Esophagus muscularis mucosa (tissue), 4 donors: ENCODE data around the gene EPHA4. TPM values are rescaled to one million over a fixed set of nuclear protein-coding genes. Genes with fewer than 3 reads are reported as not detected.

Source experiments
- DNase-seq: peaks from one replicate; pipeline ENCODE4 v3.0.0-alpha.2; 2017; ENCODE audit errors: extremely low spot score
- H3K27ac ChIP-seq, 4 donors: fragments of 200-600 bp; sonication (generic); replicated peaks in 1 of 4; 1 replicate in 3 of 4; 2 replicates in 1 of 4; pipeline ENCODE4 v1.5.1; 2016 to 2019; ENCODE audit warnings: mild to moderate bottlenecking in 1 of 4
- H3K27me3 ChIP-seq, 4 donors: fragments of 200-600 bp; sonication (generic); one replicate each; pipeline versions ENCODE4 v1.5.1 to v1.6.0; 2016 to 2019
- H3K36me3 ChIP-seq, 4 donors: fragments of 200-600 bp; sonication (generic); one replicate each; pipeline ENCODE4 v1.5.1; 2016 to 2019
- H3K4me1 ChIP-seq, 4 donors: fragments of 200-600 bp; sonication (generic); one replicate each; pipeline ENCODE4 v1.5.1; 2016 to 2019
- H3K4me3 ChIP-seq, 4 donors: fragments of 200-600 bp; sonication (generic); 1 replicate in 2 of 4; 2 replicates in 2 of 4; pipeline ENCODE4 v1.5.1; 2016 to 2019; ENCODE audit warnings: mild to moderate bottlenecking in 4 of 4, moderate library complexity in 1 of 4
- H3K9me3 ChIP-seq, 4 donors: fragments of 200-600 bp; sonication (generic); 1 replicate in 3 of 4; 2 replicates in 1 of 4; pipeline ENCODE4 v1.5.1; 2016 to 2019
- EP300 ChIP-seq: sonication (generic); formaldehyde crosslinking; IDR thresholded peaks from one replicate; pipeline ENCODE4 v1.6.1; 2017; ENCODE audit warnings: antibody characterized with exemption
- POLR2A ChIP-seq: fragments of 450-650 bp; IDR thresholded peaks from one replicate; pipeline ENCODE4 v1.6.1; 2017; ENCODE audit warnings: antibody characterized with exemption, moderate library complexity, mild to moderate bottlenecking, low read depth
- POLR2AphosphoS5 ChIP-seq, 2 donors: sonication (generic); formaldehyde crosslinking; IDR thresholded peaks; one replicate each; pipeline ENCODE4 v1.6.1; 2017; ENCODE audit warnings: antibody characterized with exemption in 2 of 2
- WGBS: methylation state at CpG from one replicate; pipeline ENCODE4 v1.1.5; 2018; 5-methylcytosine and 5-hydroxymethylcytosine counted together
- intact Hi-C: fragments of 100-400 bp; cut with DNase I; formaldehyde crosslinking; loops from one replicate; pipeline ENCODE4 v1.15.1; 2023
- total RNA-seq, 4 donors: library from RNA; depleted of rRNA; stranded (reverse); fragments of >200 nt; gene quantifications; one replicate each; pipeline versions ENCODE4 v1.1.0 to v1.2.1, GENCODE V29; 2016
- TF ChIP-seq, protein P1 (sequence below), 3 experiments: fragments of 200-600 bp in 2 of 3; fragments of 450-650 bp in 1 of 3; sonication (generic) in 2 of 3; IDR thresholded peaks; one replicate each; pipeline ENCODE4 v1.5.1; 2017 to 2019; ENCODE audit warnings: antibody characterized with exemption in 3 of 3, mild to moderate bottlenecking in 2 of 3, moderate library complexity in 1 of 3

EPHA4 gene
- total RNA-seq, 4 donors from 2014 or later: 15.4 to 25.9 (median 20.2) TPM

GRCh38 chr2:221434142-221434541, 138.0 kb downstream of the EPHA4 start:
- 89% methylated on average over 7 of the region's 7 CpGs for WGBS
- intact Hi-C loops: no loop called here
- TF ChIP-seq, protein P1, sequence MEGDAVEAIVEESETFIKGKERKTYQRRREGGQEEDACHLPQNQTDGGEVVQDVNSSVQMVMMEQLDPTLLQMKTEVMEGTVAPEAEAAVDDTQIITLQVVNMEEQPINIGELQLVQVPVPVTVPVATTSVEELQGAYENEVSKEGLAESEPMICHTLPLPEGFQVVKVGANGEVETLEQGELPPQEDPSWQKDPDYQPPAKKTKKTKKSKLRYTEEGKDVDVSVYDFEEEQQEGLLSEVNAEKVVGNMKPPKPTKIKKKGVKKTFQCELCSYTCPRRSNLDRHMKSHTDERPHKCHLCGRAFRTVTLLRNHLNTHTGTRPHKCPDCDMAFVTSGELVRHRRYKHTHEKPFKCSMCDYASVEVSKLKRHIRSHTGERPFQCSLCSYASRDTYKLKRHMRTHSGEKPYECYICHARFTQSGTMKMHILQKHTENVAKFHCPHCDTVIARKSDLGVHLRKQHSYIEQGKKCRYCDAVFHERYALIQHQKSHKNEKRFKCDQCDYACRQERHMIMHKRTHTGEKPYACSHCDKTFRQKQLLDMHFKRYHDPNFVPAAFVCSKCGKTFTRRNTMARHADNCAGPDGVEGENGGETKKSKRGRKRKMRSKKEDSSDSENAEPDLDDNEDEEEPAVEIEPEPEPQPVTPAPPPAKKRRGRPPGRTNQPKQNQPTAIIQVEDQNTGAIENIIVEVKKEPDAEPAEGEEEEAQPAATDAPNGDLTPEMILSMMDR (IDR thresholded peaks at IDR 0.05): no peak
- no peak for TF ChIP-seq POLR2AphosphoS5 (IDR thresholded peaks at IDR 0.05)
- no peaks in the 10 kb centered on the region for H3K27me3 ChIP-seq
- H3K9me3 ChIP-seq: no peaks in the 10 kb centered on the region
- H3K4me1 ChIP-seq: peaks cover 5 to 14% (median 10%) of the 10 kb centered on the region in 4 donors
- no peak for DNase-seq
- H3K36me3 ChIP-seq: peaks cover 0 to 32% (median 5%) of the 10 kb centered on the region in 4 donors
- no peak overlapping the region for H3K27ac ChIP-seq
- H3K4me3 ChIP-seq: no peak overlapping the region

DNA sequence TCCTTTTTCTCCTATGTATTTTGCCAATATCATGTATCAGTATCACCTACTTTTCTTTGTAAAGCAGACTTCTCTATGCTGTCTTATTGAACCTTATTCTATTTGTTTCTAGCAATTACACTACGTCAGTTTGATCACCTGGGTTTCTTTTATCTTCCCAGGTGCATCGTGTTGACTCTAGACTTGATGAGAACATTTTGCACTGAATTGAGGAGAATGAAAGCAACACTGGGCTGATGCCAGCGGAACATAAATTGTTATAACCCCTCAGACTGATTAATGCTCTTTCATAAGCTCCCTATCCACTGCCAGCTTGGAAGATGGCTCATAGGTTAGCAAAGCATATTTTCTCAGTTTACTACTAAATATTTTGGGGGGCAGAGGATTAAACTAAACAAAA, 140.6 kb downstream of the EPHA4 start:
- no peak overlapping the region for H3K4me3 ChIP-seq
- WGBS: 64% methylated on average over 3 of the region's 3 CpGs
- no peaks in the 10 kb centered on the region for H3K9me3 ChIP-seq
- H3K36me3 ChIP-seq: peaks cover 0 to 40% (median 5%) of the 10 kb centered on the region in 4 donors
- TF ChIP-seq POLR2A (no peak), EP300 (no peak), POLR2AphosphoS5 (IDR thresholded peaks at IDR 0.05) (no peak)
- TF ChIP-seq, protein P1 (IDR thresholded peaks at IDR 0.05): no peak
- intact Hi-C loops: no loop called here
- no peak overlapping the region for H3K27ac ChIP-seq
- no peak for DNase-seq
- no peaks in the 10 kb centered on the region for H3K27me3 ChIP-seq
- peaks cover 5 to 19% (median 11%) of the 10 kb centered on the region in 4 donors for H3K4me1 ChIP-seq

- H3K9me3 ChIP-seq: no peaks in the 10 kb centered on the region
- TF ChIP-seq POLR2AphosphoS5 (IDR thresholded peaks at IDR 0.05): peak in 1 of 2 donors; percentile 29
- TF ChIP-seq, protein P1 (IDR thresholded peaks at IDR 0.05): no peak
- no peaks in the 10 kb centered on the region for H3K27me3 ChIP-seq
- peaks cover 5 to 19% (median 11%) of the 10 kb centered on the region in 4 donors for H3K4me1 ChIP-seq
- peaks cover 0 to 45% (median 9%) of the 10 kb centered on the region in 4 donors for H3K36me3 ChIP-seq
- DNase-seq: no peak
- intact Hi-C loops: no loop called here
- peak overlapping the region in 1 of 4 donors; percentile 25 for H3K27ac ChIP-seq
- 55% methylated on average over 7 of the region's 7 CpGs for WGBS
- H3K4me3 ChIP-seq: no peak overlapping the region
Measured at GRCh38 chr2:221429741-221430491, 142.2 kb downstream of the EPHA4 start.

DNA sequence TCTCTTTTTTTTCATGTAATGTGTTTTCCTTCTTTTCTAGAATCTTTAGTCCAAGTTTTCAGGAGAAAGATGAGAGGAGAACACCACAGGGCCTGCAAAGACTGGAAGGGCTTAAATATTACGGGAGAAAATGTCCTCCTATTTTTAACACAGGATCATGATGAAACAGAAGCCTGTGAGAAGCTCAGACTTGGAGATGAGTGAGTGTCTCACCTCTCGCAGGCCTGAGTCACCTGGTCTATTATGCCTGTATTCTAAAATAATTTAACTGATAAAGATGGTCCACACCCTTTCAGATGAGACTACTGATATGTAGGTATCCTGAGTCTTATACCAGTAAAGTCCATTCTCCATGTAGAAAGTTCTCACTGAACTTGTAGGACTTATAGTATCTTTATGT, 143.2 kb downstream of the EPHA4 start:
- TF ChIP-seq POLR2A (no peak), EP300 (no peak), POLR2AphosphoS5 (IDR thresholded peaks at IDR 0.05) (no peak)
- TF ChIP-seq, protein P1 (IDR thresholded peaks at IDR 0.05): no peak
- intact Hi-C loops: no loop called here
- Histone ChIP-seq H3K36me3 (peaks cover 0 to 41% (median 8%) of the 10 kb centered on the region in 4 donors), H3K27ac (no peak overlapping the region), H3K9me3 (no peaks in the 10 kb centered on the region), H3K4me3 (no peak overlapping the region), H3K27me3 (no peaks in the 10 kb centered on the region), H3K4me1 (peaks cover 5 to 22% (median 11%) of the 10 kb centered on the region in 4 donors)
- DNase-seq: no peak
- 96% methylated on average over 2 of the region's 2 CpGs for WGBS

DNA sequence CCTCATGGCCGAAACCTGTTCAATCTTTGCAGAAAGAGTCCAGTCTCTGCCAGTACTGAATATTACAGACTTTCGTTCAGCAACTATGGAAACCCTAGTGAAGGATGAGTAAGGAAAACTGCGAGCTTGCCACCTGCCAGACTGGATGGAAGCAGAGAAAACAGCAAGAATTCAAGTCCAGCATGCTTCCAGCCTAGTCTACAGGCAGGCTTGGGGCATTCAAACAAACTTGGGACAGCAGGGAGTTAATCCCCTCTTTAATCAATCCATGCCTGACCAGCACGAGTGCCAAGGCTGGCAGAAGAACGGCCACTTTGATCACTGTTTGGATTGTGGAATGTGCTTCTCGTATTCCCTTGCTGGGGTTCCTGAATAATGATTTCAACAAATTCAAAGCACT, 145.2 kb downstream of the EPHA4 start:
- Histone ChIP-seq H3K9me3 (no peaks in the 10 kb centered on the region), H3K27ac (no peak overlapping the region), H3K27me3 (no peaks in the 10 kb centered on the region), H3K4me3 (no peak overlapping the region), H3K36me3 (peaks cover 0 to 30% (median 7%) of the 10 kb centered on the region in 4 donors), H3K4me1 (peaks cover 5 to 34% (median 25%) of the 10 kb centered on the region in 4 donors)
- TF ChIP-seq, protein P1 (IDR thresholded peaks at IDR 0.05): no peak
- TF ChIP-seq EP300 (no peak), POLR2AphosphoS5 (IDR thresholded peaks at IDR 0.05) (no peak), POLR2A (no peak)
- 67% methylated on average over 6 of the region's 6 CpGs for WGBS
- intact Hi-C loops: no loop called here
- no peak for DNase-seq
